ENCODE results near the gene C1S. TPM values are rescaled to one million over a fixed set of nuclear protein-coding genes. Genes with fewer than 3 reads are reported as not detected.

C1S gene
- total and polyA plus RNA-seq, 9 of the 15 experiments (the other 6 are each of a cell fraction or from before 2014, with no cell fraction given), result 0.08 to 0.84 (median 0.27) TPM

DNA sequence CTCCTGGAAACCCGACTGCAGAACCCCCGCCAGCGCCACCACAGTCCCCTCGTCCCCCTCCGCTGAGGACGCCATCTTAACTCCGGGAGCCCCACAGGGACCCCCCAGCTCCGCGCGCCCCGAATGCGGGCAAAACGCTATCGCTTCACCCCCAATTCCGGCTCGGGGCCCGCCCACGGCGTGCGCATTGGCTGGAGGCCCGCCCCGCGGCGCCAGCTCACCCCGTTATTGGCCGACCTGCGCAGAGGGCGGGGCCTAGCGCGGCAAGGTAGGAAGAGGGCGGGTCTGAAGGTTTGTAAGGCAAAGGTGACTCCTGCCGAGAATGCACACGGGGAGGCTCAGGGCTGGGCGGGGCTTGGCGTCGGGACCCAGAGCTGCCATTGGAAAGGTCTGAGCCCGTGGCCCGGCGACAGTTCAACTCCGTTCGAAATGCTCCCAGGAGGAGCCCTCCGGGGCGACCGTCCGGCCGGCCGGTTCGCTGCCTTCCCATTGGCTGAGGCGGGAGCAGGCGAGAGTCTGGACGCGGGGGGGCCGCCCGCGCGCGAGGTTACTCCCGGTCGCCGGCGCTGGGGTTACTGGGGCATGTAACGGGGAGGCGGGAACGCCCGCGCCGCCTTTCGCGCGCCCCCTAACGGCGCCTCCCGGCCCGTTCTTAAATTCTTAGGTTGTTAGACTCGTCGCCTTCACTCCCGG lies 42.0 kb upstream of the C1S start, which contains the start of gene LPCAT3 (continued):
- TF ChIP-seq, protein P1, sequence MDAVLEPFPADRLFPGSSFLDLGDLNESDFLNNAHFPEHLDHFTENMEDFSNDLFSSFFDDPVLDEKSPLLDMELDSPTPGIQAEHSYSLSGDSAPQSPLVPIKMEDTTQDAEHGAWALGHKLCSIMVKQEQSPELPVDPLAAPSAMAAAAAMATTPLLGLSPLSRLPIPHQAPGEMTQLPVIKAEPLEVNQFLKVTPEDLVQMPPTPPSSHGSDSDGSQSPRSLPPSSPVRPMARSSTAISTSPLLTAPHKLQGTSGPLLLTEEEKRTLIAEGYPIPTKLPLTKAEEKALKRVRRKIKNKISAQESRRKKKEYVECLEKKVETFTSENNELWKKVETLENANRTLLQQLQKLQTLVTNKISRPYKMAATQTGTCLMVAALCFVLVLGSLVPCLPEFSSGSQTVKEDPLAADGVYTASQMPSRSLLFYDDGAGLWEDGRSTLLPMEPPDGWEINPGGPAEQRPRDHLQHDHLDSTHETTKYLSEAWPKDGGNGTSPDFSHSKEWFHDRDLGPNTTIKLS (IDR thresholded peaks at IDR 0.05; ENCODE audit: borderline replicate concordance, low read depth), result no peak
- TF ChIP-seq THAP7 (CRISPR knock-in tag; IDR thresholded peaks at IDR 0.05) (no peak), HDAC8 (tag; IDR thresholded peaks at IDR 0.05) (no peak), ZNF75A (CRISPR knock-in tag; IDR thresholded peaks at IDR 0.05) (no peak), GABPB1 (CRISPR knock-in tag; IDR thresholded peaks at IDR 0.05) (peak; percentile 34; the same call in 1 of the 2 replicates), HIVEP1 (CRISPR knock-in tag; IDR thresholded peaks at IDR 0.05) (no peak), SUPT5H (IDR thresholded peaks at IDR 0.05) (peak; percentile 58; the same call in 1 of the 2 replicates), CCNT2 (IDR thresholded peaks at IDR 0.05; ENCODE audit: borderline replicate concordance, extremely low read depth, insufficient read length, low read depth, low read length) (peak; percentile 92), MAFG (tag; conservative IDR thresholded peaks at IDR 0.05) (no peak), FOXM1 (IDR thresholded peaks at IDR 0.05; ENCODE audit: low read depth) (no peak), FOXM1 (CRISPR knock-in tag; IDR thresholded peaks at IDR 0.05; ENCODE audit: low read depth) (no peak), BCL6 (CRISPR knock-in tag; IDR thresholded peaks at IDR 0.05) (no peak), ZFPM2 (CRISPR knock-in tag; IDR thresholded peaks at IDR 0.05) (no peak), ZNF583 (CRISPR knock-in tag; IDR thresholded peaks at IDR 0.05) (no peak), KAT7 (CRISPR knock-in tag; IDR thresholded peaks at IDR 0.05; ENCODE audit: borderline replicate concordance) (no peak), BACH1 (tag; IDR thresholded peaks at IDR 0.05) (no peak), POLR2AphosphoS2 (IDR thresholded peaks at IDR 0.05; ENCODE audit: low read length) (no peak), CBFA2T3 (IDR thresholded peaks at IDR 0.05) (no peak), THRB (CRISPR knock-in tag; conservative IDR thresholded peaks at IDR 0.05) (no peak), RFX5 (IDR thresholded peaks at IDR 0.05; ENCODE audit: low read depth, low read length) (peak; percentile 21; the same call in 1 of the 2 replicates), KDM4B (IDR thresholded peaks at IDR 0.05; ENCODE audit: borderline replicate concordance in 2 of 2, low read depth in 1 of 2) (0 out of 4 replicates have a peak, but pooled peaks of 1 of the 2 experiments have one; percentile 68), GABPB2 (CRISPR knock-in tag; conservative IDR thresholded peaks at IDR 0.05) (no peak), SIX5 (IDR thresholded peaks at IDR 0.05; ENCODE audit: borderline replicate concordance in 1 of 2, insufficient read depth in 1 of 2, low read depth in 1 of 2, low read length in 2 of 2) (no peak), ZNF436 (CRISPR knock-in tag; IDR thresholded peaks at IDR 0.05) (no peak), HMG20A (CRISPR knock-in tag; conservative IDR thresholded peaks at IDR 0.05) (no peak), IRF2 (CRISPR knock-in tag; IDR thresholded peaks at IDR 0.05) (no peak)
- TF ChIP-seq, protein P2, sequence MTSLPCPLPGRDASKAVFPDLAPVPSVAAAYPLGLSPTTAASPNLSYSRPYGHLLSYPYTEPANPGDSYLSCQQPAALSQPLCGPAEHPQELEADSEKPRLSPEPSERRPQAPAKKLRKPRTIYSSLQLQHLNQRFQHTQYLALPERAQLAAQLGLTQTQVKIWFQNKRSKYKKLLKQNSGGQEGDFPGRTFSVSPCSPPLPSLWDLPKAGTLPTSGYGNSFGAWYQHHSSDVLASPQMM (CRISPR knock-in tag; IDR thresholded peaks at IDR 0.05), result no peak

Data from K562 (cell line).